Subcutaneous adipose tissue (tissue), 4 donors: Measurements from ENCODE around the gene PDE6C. TPM values are rescaled to one million over a fixed set of nuclear protein-coding genes. Genes with fewer than 3 reads are reported as not detected.

Experiments used
- CTCF ChIP-seq: fragments of 450-650 bp; IDR thresholded peaks from one replicate; pipeline ENCODE4 v1.5.1; 2016; ENCODE audit warnings: low read depth, mild to moderate bottlenecking, control low read depth, antibody characterized with exemption, moderate library complexity
- total RNA-seq, 4 donors: library from RNA; depleted of rRNA; stranded (reverse); fragments of >200 nt; gene quantifications; one replicate each; pipeline ENCODE4 v1.1.0, GENCODE V29; 2016

Gene PDE6C
- total RNA-seq: not detected

DNA sequence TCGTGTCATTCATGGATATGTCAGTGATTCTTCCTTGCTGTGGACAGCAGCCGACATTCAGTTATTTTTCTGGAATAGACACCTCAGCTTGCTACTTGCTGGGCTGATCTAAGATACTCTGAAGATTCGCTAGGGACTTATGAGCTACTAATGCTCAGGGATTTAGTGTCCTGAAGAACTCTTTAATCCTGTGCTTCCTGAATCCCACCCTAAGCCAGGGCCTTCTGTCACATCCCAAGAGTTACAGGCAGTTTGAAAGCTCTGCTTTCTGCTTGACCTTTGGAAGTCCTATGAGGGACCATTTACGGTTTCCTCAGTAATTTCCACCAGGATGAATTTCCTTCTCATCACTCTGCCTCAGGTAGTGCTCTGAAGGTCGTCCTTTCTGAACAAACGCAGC lies at the start of gene PDE6C:
Gene PDE6C, plus strand, starts transcription at position 227 of the 400 bp plus-strand sequence. CDS start 189 bp downstream, outside the sequence.
- TF ChIP-seq CTCF: no peak

DNA sequence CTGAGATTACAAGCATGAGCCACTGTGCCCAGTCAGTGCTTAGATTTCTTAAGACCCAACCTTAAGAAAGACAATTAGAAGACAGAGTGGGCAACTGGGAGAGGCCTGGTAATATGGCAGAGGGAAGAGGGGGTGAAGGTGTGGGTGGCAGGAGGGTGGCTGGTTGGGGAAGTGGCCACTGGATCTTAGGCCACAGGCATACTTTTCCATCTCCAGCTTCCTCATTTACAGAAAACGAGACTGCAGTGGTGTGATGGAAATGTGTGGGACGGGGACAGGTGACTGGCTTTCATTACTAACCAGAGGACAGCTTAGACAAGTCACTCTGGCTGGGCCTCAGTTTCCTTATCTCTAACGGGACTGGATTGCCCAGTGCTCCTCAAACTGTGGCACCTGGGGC lies 46.9 kb upstream of the PDE6C start:
- no peak for TF ChIP-seq CTCF

DNA sequence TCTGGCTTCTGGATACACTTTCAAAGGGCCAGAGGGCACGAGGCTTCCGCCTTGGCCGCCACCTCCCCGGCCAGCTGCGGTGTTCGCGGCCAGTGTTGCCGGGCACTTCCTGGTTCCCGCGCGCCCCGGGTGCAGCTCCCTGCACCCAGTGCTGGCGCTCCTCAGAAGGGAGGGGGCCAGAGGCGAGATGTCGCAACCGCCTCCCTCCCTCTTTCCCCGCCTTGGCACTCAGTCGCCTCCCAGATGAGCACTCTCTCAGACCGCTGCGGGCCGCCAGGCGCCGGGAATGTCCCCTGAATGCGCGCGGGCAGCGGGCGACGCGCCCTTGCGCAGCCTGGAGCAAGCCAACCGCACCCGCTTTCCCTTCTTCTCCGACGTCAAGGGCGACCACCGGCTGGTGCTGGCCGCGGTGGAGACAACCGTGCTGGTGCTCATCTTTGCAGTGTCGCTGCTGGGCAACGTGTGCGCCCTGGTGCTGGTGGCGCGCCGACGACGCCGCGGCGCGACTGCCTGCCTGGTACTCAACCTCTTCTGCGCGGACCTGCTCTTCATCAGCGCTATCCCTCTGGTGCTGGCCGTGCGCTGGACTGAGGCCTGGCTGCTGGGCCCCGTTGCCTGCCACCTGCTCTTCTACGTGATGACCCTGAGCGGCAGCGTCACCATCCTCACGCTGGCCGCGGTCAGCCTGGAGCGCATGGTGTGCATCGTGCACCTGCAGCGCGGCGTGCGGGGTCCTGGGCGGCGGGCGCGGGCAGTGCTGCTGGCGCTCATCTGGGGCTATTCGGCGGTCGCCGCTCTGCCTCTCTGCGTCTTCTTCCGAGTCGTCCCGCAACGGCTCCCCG lies 45.7 kb upstream of the PDE6C start, which contains the start of gene FFAR4:
Gene FFAR4, plus strand, starts transcription at position 231 of the 842 bp plus-strand sequence. Its CDS starts 56 bp downstream, at position 287.
- TF ChIP-seq CTCF: no peak

- no peak for TF ChIP-seq CTCF
Measured at GRCh38 chr10:93567277-93568104, 44.8 kb upstream of the PDE6C start.

- no peak for TF ChIP-seq CTCF
Measured at GRCh38 chr10:93568105-93568390, 44.3 kb upstream of the PDE6C start.

DNA sequence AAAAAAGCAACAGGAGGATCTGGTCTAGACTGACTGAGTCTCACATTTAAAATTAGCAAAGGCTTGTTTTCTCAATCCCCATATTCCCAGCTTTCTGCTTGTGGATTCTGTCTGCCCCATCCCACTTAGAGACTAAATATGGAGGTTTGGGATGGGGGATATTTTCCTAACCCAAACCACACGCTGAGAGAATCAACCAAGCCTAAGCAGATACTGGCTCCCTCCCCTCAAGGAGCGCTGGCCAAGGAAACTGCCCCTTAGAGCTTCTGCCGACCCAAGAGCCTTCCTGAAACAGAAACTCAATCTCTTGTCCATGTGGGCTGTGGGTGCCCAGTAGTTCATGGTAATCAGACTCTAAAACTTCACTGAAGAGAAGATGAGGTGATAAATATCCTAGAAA lies 42.0 kb upstream of the PDE6C start:
- no peak for TF ChIP-seq CTCF

DNA sequence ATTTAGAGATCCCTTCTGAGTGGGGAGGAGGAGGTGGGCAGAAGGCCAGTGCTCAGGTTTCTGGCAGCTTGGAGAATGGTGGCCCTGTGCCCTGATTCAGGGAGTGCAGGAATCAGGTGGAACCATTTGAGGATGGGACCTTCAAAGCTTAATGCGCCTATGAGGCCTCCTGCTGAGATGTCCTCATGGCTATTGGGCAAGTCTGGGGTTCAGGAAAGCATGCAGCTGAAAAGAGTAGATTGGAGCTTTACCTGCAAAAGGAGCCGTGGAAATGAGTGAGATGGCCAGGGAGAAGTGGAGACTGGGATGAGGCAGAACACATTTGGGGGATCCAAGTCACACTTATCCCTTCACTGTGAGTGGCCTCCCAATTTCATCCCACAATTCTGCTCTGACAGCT lies 39.7 kb upstream of the PDE6C start:
- no peak for TF ChIP-seq CTCF
